ENCODE data around the gene DDX5.

DNA sequence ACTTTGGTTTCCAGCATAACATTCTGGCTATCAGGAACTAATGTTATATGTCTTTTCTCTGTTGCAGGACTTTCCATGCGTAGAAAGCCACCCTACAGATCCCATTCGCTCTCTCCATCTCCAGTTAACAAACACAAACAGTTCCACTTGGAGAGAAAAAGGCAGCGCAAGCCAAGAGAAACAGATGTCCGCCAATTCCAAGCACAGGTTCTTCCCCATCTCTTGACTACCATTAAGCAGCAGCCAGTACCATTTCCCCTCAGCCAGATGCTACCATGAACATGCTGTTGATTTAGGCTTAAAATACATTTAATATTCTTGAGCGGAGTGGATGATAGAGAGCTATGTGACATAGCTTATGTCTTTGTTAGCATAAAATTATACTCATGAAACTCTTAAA lies 23.1 kb upstream of the DDX5 start:
- no peak for TF ChIP-seq CTCF (IDR thresholded peaks at IDR 0.05)
- TF ChIP-seq EZH2 (IDR thresholded peaks at IDR 0.05; ENCODE audit: borderline replicate concordance, insufficient read depth, low read depth, low read length, poor library complexity, severe bottlenecking) = no peak
